COR-L47 (cell line): ENCODE measurements around the gene GAREM2.
A peak's percentile ranks its signal among the peaks of the same experiment; 100 is the strongest.
"Not testable (repeated sequence)": the region's sequence is repeated elsewhere in the genome, so short reads cannot be mapped to it uniquely, and the experiment has no call there.

Source experiments
- DNase-seq: peaks from one replicate; lab custom pipeline; 2025; lab: John Stamatoyannopoulos, UW

GAREM2 gene

GRCh38 chr2:26172871-26173775, at the start of gene GAREM2:
Gene GAREM2 (plus strand): TSS chr2:26173088. CDS start chr2:26173221, 133 bp downstream.
- no peak for DNase-seq

GRCh38 chr2:26123426-26123825, 49.5 kb upstream of the GAREM2 start:
- DNase-seq: no peak

GRCh38 chr2:26126074-26126473, 46.8 kb upstream of the GAREM2 start:
- no peak for DNase-seq

GRCh38 chr2:26128176-26128575, 44.7 kb upstream of the GAREM2 start:
- DNase-seq: no peak

- no peak for DNase-seq
Observed at GRCh38 chr2:26130763-26131162, 42.1 kb upstream of the GAREM2 start.

- DNase-seq: no peak
Observed at GRCh38 chr2:26136451-26136850, 36.4 kb upstream of the GAREM2 start.

- DNase-seq: no peak
Observed at GRCh38 chr2:26139269-26140183, 33.4 kb upstream of the GAREM2 start.

GRCh38 chr2:26141145-26141769, 31.6 kb upstream of the GAREM2 start:
- no peak for DNase-seq

GRCh38 chr2:26144031-26144430, 28.9 kb upstream of the GAREM2 start:
- no peak for DNase-seq

GRCh38 chr2:26144953-26145680, 27.8 kb upstream of the GAREM2 start:
- DNase-seq: peak; percentile 62

- no peak for DNase-seq
Observed at GRCh38 chr2:26148501-26148900, 24.4 kb upstream of the GAREM2 start.

- DNase-seq: no peak
Observed at GRCh38 chr2:26150243-26150642, 22.6 kb upstream of the GAREM2 start.

- no peak for DNase-seq
Observed at GRCh38 chr2:26157580-26157979, 15.3 kb upstream of the GAREM2 start.

GRCh38 chr2:26161926-26162325, 11.0 kb upstream of the GAREM2 start:
- no peak for DNase-seq

GRCh38 chr2:26162963-26163362, 9.9 kb upstream of the GAREM2 start:
- DNase-seq: no peak

GRCh38 chr2:26164231-26164630, 8.7 kb upstream of the GAREM2 start:
- DNase-seq: no peak

- DNase-seq: no peak
Observed at GRCh38 chr2:26164641-26165211, 8.2 kb upstream of the GAREM2 start.

GRCh38 chr2:26165403-26165802, 7.5 kb upstream of the GAREM2 start:
- DNase-seq: no peak

- DNase-seq: not testable (repeated sequence)
Observed at GRCh38 chr2:26166541-26166940, 6.3 kb upstream of the GAREM2 start.

GRCh38 chr2:26168785-26169184, 4.1 kb upstream of the GAREM2 start:
- no peak for DNase-seq

GRCh38 chr2:26169226-26169625, 3.7 kb upstream of the GAREM2 start:
- DNase-seq: no peak
